ENCODE results near the gene ZNF662.

- no peak for TF ChIP-seq CTCF (IDR thresholded peaks at IDR 0.05; ENCODE audit: poor library complexity)
- TF ChIP-seq EZH2phosphoT487 (IDR thresholded peaks at IDR 0.05; ENCODE audit: low read depth, severe bottlenecking, unreplicated experiment) = no peak
Observed at GRCh38 chr3:42904076-42904475, 1.9 kb upstream of the ZNF662 start.
